ENCODE measurements around the gene HMCES.

DNA sequence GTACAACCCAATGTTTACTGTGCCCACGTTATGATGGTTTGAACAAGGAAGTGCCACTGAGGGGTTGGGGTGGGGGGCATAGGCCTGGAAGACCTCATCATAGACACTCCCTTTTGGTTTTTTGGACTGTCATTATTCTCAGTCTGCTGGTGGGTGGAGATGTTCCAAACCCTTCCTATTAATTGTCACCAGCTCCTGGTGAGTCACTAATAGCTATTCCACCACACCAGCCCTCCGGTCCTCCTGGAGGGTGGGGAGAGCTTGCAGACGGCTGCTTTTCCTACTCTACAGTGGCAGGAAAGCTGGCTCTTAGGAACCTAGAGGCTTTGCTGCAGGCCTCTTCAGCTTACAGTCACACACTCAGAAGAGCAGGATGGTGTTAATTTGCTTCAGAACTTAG lies 38.2 kb upstream of the HMCES start:
- TF ChIP-seq, protein P1, sequence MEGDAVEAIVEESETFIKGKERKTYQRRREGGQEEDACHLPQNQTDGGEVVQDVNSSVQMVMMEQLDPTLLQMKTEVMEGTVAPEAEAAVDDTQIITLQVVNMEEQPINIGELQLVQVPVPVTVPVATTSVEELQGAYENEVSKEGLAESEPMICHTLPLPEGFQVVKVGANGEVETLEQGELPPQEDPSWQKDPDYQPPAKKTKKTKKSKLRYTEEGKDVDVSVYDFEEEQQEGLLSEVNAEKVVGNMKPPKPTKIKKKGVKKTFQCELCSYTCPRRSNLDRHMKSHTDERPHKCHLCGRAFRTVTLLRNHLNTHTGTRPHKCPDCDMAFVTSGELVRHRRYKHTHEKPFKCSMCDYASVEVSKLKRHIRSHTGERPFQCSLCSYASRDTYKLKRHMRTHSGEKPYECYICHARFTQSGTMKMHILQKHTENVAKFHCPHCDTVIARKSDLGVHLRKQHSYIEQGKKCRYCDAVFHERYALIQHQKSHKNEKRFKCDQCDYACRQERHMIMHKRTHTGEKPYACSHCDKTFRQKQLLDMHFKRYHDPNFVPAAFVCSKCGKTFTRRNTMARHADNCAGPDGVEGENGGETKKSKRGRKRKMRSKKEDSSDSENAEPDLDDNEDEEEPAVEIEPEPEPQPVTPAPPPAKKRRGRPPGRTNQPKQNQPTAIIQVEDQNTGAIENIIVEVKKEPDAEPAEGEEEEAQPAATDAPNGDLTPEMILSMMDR (IDR thresholded peaks at IDR 0.05) = no peak
- TF ChIP-seq POLR2A (IDR thresholded peaks at IDR 0.05; ENCODE audit: low read depth) = no peak
